Prostate gland (tissue), 2 donors: ENCODE results near the gene ARHGEF25. TPM values are rescaled to one million over a fixed set of nuclear protein-coding genes. Genes with fewer than 3 reads are reported as not detected.
"Not testable (repeated sequence)": the region's sequence is repeated elsewhere in the genome, so short reads cannot be mapped to it uniquely, and the experiment has no call there.

Experiments
- DNase-seq: peaks from one replicate; pipeline ENCODE4 v3.0.0-alpha.2; 2019; ENCODE audit warnings: low spot score
- H3K27ac ChIP-seq, 2 donors: fragments of 200-600 bp; sonication (generic); 2 replicates each; pipeline ENCODE4 v1.5.1; 2017 to 2019
- H3K27me3 ChIP-seq: fragments of 200-600 bp; sonication (generic); replicated peaks from 2 replicates; pipeline ENCODE4 v1.5.1; 2019; ENCODE audit not compliant: insufficient read depth
- H3K36me3 ChIP-seq, 2 donors: fragments of 200-600 bp; sonication (generic); 1 replicate in 1 of 2; 2 replicates in 1 of 2; pipeline versions ENCODE4 v1.5.1 to v1.8.1; 2017 to 2019
- H3K4me1 ChIP-seq: fragments of 200-600 bp; sonication (generic); replicated peaks from 2 replicates; pipeline ENCODE4 v1.5.1; 2019
- H3K4me3 ChIP-seq, 2 donors: fragments of 200-600 bp; sonication (generic); 2 replicates each; pipeline ENCODE4 v1.5.1; 2017 to 2019
- H3K9me3 ChIP-seq: fragments of 200-600 bp; sonication (generic); 2 replicates; pipeline ENCODE4 v1.5.1; 2017
- POLR2A ChIP-seq: fragments of 450-650 bp; IDR thresholded peaks from one replicate; pipeline ENCODE4 v1.6.1; 2016; ENCODE audit warnings: antibody characterized with exemption, mild to moderate bottlenecking
- POLR2AphosphoS5 ChIP-seq: sonication (generic); formaldehyde crosslinking; IDR thresholded peaks from one replicate; pipeline ENCODE4 v1.6.1; 2017; ENCODE audit warnings: antibody characterized with exemption
- WGBS: methylation state at CpG from one replicate; pipeline ENCODE4 v1.1.5; 2018; 5-methylcytosine and 5-hydroxymethylcytosine counted together
- intact Hi-C: fragments of 100-400 bp; cut with DNase I; formaldehyde crosslinking; loops from one replicate; pipeline ENCODE4 v1.14.2; 2022
- total RNA-seq, 2 donors: library from RNA; depleted of rRNA; stranded (reverse); fragments of >200 nt; gene quantifications; one replicate each; pipeline ENCODE4 v1.1.0, GENCODE V29; 2016
- TF ChIP-seq, protein P1 (sequence below), 4 experiments: fragments of 200-600 bp in 2 of 4; fragments of 450-650 bp in 2 of 4; sonication (generic) in 2 of 4; IDR thresholded peaks; 1 replicate in 3 of 4; 2 replicates in 1 of 4; pipeline ENCODE4 v1.5.1; 2016 to 2019; ENCODE audit warnings: antibody characterized with exemption in 4 of 4, mild to moderate bottlenecking in 2 of 4, moderate library complexity in 2 of 4

The ARHGEF25 gene
- total RNA-seq, 2 donors from 2014 or later: 16.6 to 32.5 TPM

GRCh38 chr12:57661376-57661775, 50.1 kb downstream of the ARHGEF25 start:
- TF ChIP-seq, protein P1, sequence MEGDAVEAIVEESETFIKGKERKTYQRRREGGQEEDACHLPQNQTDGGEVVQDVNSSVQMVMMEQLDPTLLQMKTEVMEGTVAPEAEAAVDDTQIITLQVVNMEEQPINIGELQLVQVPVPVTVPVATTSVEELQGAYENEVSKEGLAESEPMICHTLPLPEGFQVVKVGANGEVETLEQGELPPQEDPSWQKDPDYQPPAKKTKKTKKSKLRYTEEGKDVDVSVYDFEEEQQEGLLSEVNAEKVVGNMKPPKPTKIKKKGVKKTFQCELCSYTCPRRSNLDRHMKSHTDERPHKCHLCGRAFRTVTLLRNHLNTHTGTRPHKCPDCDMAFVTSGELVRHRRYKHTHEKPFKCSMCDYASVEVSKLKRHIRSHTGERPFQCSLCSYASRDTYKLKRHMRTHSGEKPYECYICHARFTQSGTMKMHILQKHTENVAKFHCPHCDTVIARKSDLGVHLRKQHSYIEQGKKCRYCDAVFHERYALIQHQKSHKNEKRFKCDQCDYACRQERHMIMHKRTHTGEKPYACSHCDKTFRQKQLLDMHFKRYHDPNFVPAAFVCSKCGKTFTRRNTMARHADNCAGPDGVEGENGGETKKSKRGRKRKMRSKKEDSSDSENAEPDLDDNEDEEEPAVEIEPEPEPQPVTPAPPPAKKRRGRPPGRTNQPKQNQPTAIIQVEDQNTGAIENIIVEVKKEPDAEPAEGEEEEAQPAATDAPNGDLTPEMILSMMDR (IDR thresholded peaks at IDR 0.05): no peak
- TF ChIP-seq POLR2AphosphoS5 (no peak), POLR2A (no peak)
- Histone ChIP-seq H3K36me3 (no peaks in the 10 kb centered on the region), H3K27me3 (no peaks in the 10 kb centered on the region), H3K4me3 (no peak overlapping the region), H3K4me1 (no peaks in the 10 kb centered on the region), H3K9me3 (no peaks in the 10 kb centered on the region), H3K27ac (no peak overlapping the region)
- intact Hi-C loops: no loop called here
- WGBS: 83% methylated on average over 4 of the region's 4 CpGs
- DNase-seq: no peak

GRCh38 chr12:57665066-57665820, 54.0 kb downstream of the ARHGEF25 start:
- intact Hi-C loops: not testable (repeated sequence)
- 89% methylated on average over 33 of the region's 34 CpGs for WGBS

More at GRCh38 chr12:57665066-57665820, 54.0 kb downstream of the ARHGEF25 start:
- not testable (repeated sequence) for H3K4me3 ChIP-seq, H3K36me3 ChIP-seq, H3K4me1 ChIP-seq, H3K9me3 ChIP-seq, H3K27ac ChIP-seq, DNase-seq, H3K27me3 ChIP-seq

Other genes starting within 250 kb of the ARHGEF25 start
- gene R3HDM2, start 180.4 kb upstream of the ARHGEF25 start, total RNA-seq: 10 to 100 TPM; 38.7 to 80.9 TPM
- under 1 TPM; 0.46 to 0.57 TPM for gene INHBC, start 176.7 kb upstream of the ARHGEF25 start, total RNA-seq
- not detected for gene INHBE, start 156.1 kb upstream of the ARHGEF25 start, total RNA-seq
- 10 to 100 TPM in 1 of 2 donors, 1 to 10 TPM in 1; 1.7 to 11.5 TPM for gene GLI1, start 151.7 kb upstream of the ARHGEF25 start, total RNA-seq
- 10 to 100 TPM in 1 of 2 donors, 1 to 10 TPM in 1; 3.5 to 13.6 TPM for gene ARHGAP9, start 131.6 kb upstream of the ARHGEF25 start, total RNA-seq
- gene MARS1, start 123.4 kb upstream of the ARHGEF25 start, total RNA-seq: 10 to 100 TPM; 67.2 to 90.0 TPM
- gene DDIT3, start 90.9 kb upstream of the ARHGEF25 start, total RNA-seq: 10 to 100 TPM; 39.0 to 51.8 TPM
- 10 to 100 TPM; 54.5 to 92.1 TPM for gene MBD6, start 88.6 kb upstream of the ARHGEF25 start, total RNA-seq
- 100 to 1,000 TPM; 131 to 157 TPM for gene DCTN2, start 64.2 kb upstream of the ARHGEF25 start, total RNA-seq
- 1 to 10 TPM in 1 of 2 donors, under 1 TPM in 1; 0.50 to 3.7 TPM for gene KIF5A, start 61.4 kb upstream of the ARHGEF25 start, total RNA-seq
- gene PIP4K2C, start 20.2 kb upstream of the ARHGEF25 start, total RNA-seq: 10 to 100 TPM; 37.4 to 51.1 TPM
- gene DTX3, start 6.6 kb upstream of the ARHGEF25 start, total RNA-seq: 10 to 100 TPM; 42.2 to 59.9 TPM
- gene B4GALNT1, start 21.8 kb downstream of the ARHGEF25 start, total RNA-seq: 1 to 10 TPM; 2.2 to 6.7 TPM
- gene OS9, start 82.7 kb downstream of the ARHGEF25 start, total RNA-seq: 100 to 1,000 TPM; 210 to 321 TPM
- gene AGAP2, start 127.3 kb downstream of the ARHGEF25 start, total RNA-seq: 1 to 10 TPM in 1 of 2 donors, under 1 TPM in 1; 0.82 to 4.2 TPM
- 100 to 1,000 TPM in 1 of 2 donors, 10 to 100 TPM in 1; 40.4 to 127 TPM for gene TSPAN31, start 133.6 kb downstream of the ARHGEF25 start, total RNA-seq
- gene CDK4, start 140.9 kb downstream of the ARHGEF25 start, total RNA-seq: 100 to 1,000 TPM in 1 of 2 donors, 10 to 100 TPM in 1; 97.5 to 103 TPM
- gene MARCHF9, start 143.7 kb downstream of the ARHGEF25 start, total RNA-seq: 10 to 100 TPM; 11.1 to 13.2 TPM
- gene CYP27B1, start 155.6 kb downstream of the ARHGEF25 start, total RNA-seq: under 1 TPM; 0.14 to 0.91 TPM
- 10 to 100 TPM in 1 of 2 donors, 1 to 10 TPM in 1; 4.9 to 14.3 TPM for gene METTL1, start 160.7 kb downstream of the ARHGEF25 start, total RNA-seq
- gene EEF1AKMT3, start 161.2 kb downstream of the ARHGEF25 start, total RNA-seq: 10 to 100 TPM; 12.1 to 12.6 TPM
- 10 to 100 TPM; 24.3 to 39.6 TPM for gene TSFM, start 171.4 kb downstream of the ARHGEF25 start, total RNA-seq
- 1 to 10 TPM; 3.1 to 3.5 TPM for gene AVIL, start 207.3 kb downstream of the ARHGEF25 start, total RNA-seq
- 100 to 1,000 TPM in 1 of 2 donors, 10 to 100 TPM in 1; 99.2 to 159 TPM for gene CTDSP2, start 235.3 kb downstream of the ARHGEF25 start, total RNA-seq